ENCODE results near the gene PFDN2.

Gene PFDN2

GRCh38 chr1:161094481-161094880, 23.4 kb downstream of the PFDN2 start:
- Histone ChIP-seq H3K4me2 (no peak overlapping the region), H3K79me2 (ENCODE audit: insufficient read depth, low read depth) (no peaks in the 10 kb centered on the region), H3K4me1 (ENCODE audit: low read depth, poor library complexity, severe bottlenecking) (peaks cover 14% of the 10 kb centered on the region), H3K27me3 (ENCODE audit: insufficient read depth, low read depth) (no peaks in the 10 kb centered on the region), H3K9ac (no peak overlapping the region), H3K4me3 (IDR thresholded peaks at IDR 0.05; ENCODE audit: insufficient read depth, low read depth, low read length) (no peak overlapping the region), H4K20me1 (ENCODE audit: insufficient read depth) (no peaks in the 10 kb centered on the region), H3K36me3 (ENCODE audit: insufficient read depth) (no peaks in the 10 kb centered on the region), H2AFZ (ENCODE audit: low read depth) (no peak overlapping the region), H3K27ac (no peak overlapping the region)
- TF ChIP-seq, protein P1, sequence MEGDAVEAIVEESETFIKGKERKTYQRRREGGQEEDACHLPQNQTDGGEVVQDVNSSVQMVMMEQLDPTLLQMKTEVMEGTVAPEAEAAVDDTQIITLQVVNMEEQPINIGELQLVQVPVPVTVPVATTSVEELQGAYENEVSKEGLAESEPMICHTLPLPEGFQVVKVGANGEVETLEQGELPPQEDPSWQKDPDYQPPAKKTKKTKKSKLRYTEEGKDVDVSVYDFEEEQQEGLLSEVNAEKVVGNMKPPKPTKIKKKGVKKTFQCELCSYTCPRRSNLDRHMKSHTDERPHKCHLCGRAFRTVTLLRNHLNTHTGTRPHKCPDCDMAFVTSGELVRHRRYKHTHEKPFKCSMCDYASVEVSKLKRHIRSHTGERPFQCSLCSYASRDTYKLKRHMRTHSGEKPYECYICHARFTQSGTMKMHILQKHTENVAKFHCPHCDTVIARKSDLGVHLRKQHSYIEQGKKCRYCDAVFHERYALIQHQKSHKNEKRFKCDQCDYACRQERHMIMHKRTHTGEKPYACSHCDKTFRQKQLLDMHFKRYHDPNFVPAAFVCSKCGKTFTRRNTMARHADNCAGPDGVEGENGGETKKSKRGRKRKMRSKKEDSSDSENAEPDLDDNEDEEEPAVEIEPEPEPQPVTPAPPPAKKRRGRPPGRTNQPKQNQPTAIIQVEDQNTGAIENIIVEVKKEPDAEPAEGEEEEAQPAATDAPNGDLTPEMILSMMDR (conservative IDR thresholded peaks at IDR 0.05; ENCODE audit: low read depth, low read length) = no peak

GRCh38 chr1:161092621-161093028, 25.2 kb downstream of the PFDN2 start:
- Histone ChIP-seq H3K4me2 (no peak overlapping the region), H3K4me3 (IDR thresholded peaks at IDR 0.05; ENCODE audit: insufficient read depth, low read depth, low read length) (no peak overlapping the region)

DNA sequence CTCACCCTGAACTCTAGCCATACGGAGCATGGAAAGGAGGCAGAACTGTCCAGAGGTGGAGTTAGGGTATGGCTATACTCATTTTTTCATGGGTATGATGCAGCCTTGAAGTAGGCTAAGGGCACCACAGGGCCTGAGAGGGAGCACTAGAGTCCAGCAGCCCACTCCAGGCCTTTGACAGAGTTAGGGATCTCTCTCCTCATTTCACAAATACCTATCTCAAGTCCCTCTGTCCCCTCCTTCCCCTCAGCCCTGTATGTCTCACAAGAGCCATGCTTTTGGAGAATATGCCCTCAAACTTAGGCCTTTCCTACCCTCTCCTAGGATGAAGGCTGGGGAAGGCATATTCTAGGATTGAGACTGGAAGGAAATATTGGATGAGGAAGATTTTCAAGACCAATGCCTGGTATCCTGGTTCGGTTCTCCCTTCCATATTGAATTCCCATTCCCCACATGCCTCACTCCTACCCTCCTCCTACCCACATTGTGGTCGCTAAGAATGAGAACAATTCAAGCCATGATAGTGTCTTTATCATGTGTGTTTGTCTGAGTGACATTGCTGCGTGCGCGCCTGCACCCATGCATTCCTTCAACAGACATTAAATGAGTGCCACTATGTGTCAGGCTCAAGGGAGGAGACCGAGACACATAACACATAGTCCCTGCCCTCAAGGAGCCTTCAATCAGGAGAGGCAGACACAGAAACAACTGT, 25.9 kb downstream of the PFDN2 start:
- Histone ChIP-seq H3K4me1 (ENCODE audit: low read depth, poor library complexity, severe bottlenecking) (peaks cover 2% of the 10 kb centered on the region), H3K9ac (no peak overlapping the region), H3K79me2 (ENCODE audit: insufficient read depth, low read depth) (no peaks in the 10 kb centered on the region), H4K20me1 (ENCODE audit: insufficient read depth) (no peaks in the 10 kb centered on the region), H3K4me3 (IDR thresholded peaks at IDR 0.05; ENCODE audit: insufficient read depth, low read depth, low read length) (no peak overlapping the region), H3K27ac (no peak overlapping the region), H3K36me3 (ENCODE audit: insufficient read depth) (no peaks in the 10 kb centered on the region), H2AFZ (ENCODE audit: low read depth) (no peak overlapping the region), H3K27me3 (ENCODE audit: insufficient read depth, low read depth) (no peaks in the 10 kb centered on the region), H3K4me2 (no peak overlapping the region)
- TF ChIP-seq, protein P1 (conservative IDR thresholded peaks at IDR 0.05; ENCODE audit: low read depth, low read length) = no peak

More at GRCh38 chr1:161092621-161093028, 25.2 kb downstream of the PFDN2 start:
- Histone ChIP-seq H3K36me3 (ENCODE audit: insufficient read depth) (no peaks in the 10 kb centered on the region), H3K9ac (no peak overlapping the region), H4K20me1 (ENCODE audit: insufficient read depth) (no peaks in the 10 kb centered on the region), H2AFZ (ENCODE audit: low read depth) (no peak overlapping the region), H3K79me2 (ENCODE audit: insufficient read depth, low read depth) (no peaks in the 10 kb centered on the region), H3K27me3 (ENCODE audit: insufficient read depth, low read depth) (no peaks in the 10 kb centered on the region), H3K4me1 (ENCODE audit: low read depth, poor library complexity, severe bottlenecking) (peaks cover 7% of the 10 kb centered on the region), H3K27ac (no peak overlapping the region)
- TF ChIP-seq, protein P1 (conservative IDR thresholded peaks at IDR 0.05; ENCODE audit: low read depth, low read length) = no peak

GRCh38 chr1:161091093-161091492, 26.7 kb downstream of the PFDN2 start:
- Histone ChIP-seq H3K27ac (no peak overlapping the region), H3K9ac (no peak overlapping the region), H3K4me2 (no peak overlapping the region), H3K36me3 (ENCODE audit: insufficient read depth) (no peaks in the 10 kb centered on the region), H3K4me3 (IDR thresholded peaks at IDR 0.05; ENCODE audit: insufficient read depth, low read depth, low read length) (no peak overlapping the region), H3K4me1 (ENCODE audit: low read depth, poor library complexity, severe bottlenecking) (no peaks in the 10 kb centered on the region), H3K27me3 (ENCODE audit: insufficient read depth, low read depth) (no peaks in the 10 kb centered on the region), H3K79me2 (ENCODE audit: insufficient read depth, low read depth) (no peaks in the 10 kb centered on the region), H2AFZ (ENCODE audit: low read depth) (no peak overlapping the region), H4K20me1 (ENCODE audit: insufficient read depth) (no peaks in the 10 kb centered on the region)
- TF ChIP-seq, protein P1 (conservative IDR thresholded peaks at IDR 0.05; ENCODE audit: low read depth, low read length) = no peak

All from KMS-11 (cell line).